Heart left ventricle (tissue), 16 donors: ENCODE results near the gene CALCA. TPM values are rescaled to one million over a fixed set of nuclear protein-coding genes. Genes with fewer than 3 reads are reported as not detected.

Experiments used
- ATAC-seq, 4 donors: fragments of 200-7000 bp; cut with Tn5 transposase; one replicate each; pipeline ENCODE4 v1.9.1; 2020 to 2022; ENCODE audit warnings: moderate library complexity in 4 of 4, mild to moderate bottlenecking in 3 of 4, moderate number of reproducible peaks in 1 of 4
- DNase-seq, 5 donors: peaks; one replicate each; pipeline ENCODE4 v3.0.0-alpha.2; 2020
- H3K27ac ChIP-seq, 12 donors: fragments of 200-600 bp; sonication (generic) in 4 of 12; one replicate each; pipeline versions ENCODE4 v1.5.0 to v1.8.0; 2016 to 2022; ENCODE audit warnings: mild to moderate bottlenecking in 2 of 12
- H3K27me3 ChIP-seq, 9 donors: fragments of 200-600 bp; sonication (generic) in 2 of 9; one replicate each; pipeline versions ENCODE4 v1.5.1 to v1.8.0; 2016 to 2022; ENCODE audit warnings: mild to moderate bottlenecking in 3 of 9
- H3K36me3 ChIP-seq, 9 donors: fragments of 200-600 bp; sonication (generic) in 2 of 9; one replicate each; pipeline versions ENCODE4 v1.5.0 to v1.8.0; 2018 to 2022; ENCODE audit warnings: mild to moderate bottlenecking in 2 of 9
- H3K4me1 ChIP-seq, 12 donors: fragments of 200-600 bp; sonication (generic) in 4 of 12; one replicate each; pipeline versions ENCODE4 v1.5.0 to v1.8.0; 2016 to 2022; ENCODE audit warnings: mild to moderate bottlenecking in 3 of 12
- H3K4me3 ChIP-seq, 12 donors: fragments of 200-600 bp; sonication (generic) in 4 of 12; one replicate each; pipeline versions ENCODE4 v1.5.0 to v1.8.0; 2017 to 2022; ENCODE audit warnings: mild to moderate bottlenecking in 9 of 12, moderate library complexity in 4 of 12
- H3K9me3 ChIP-seq, 12 donors: fragments of 200-600 bp; sonication (generic) in 4 of 12; one replicate each; pipeline versions ENCODE4 v1.5.0 to v1.8.0; 2016 to 2022; ENCODE audit warnings: mild to moderate bottlenecking in 1 of 12
- CTCF ChIP-seq, 12 donors: fragments of 200-600 bp; sonication (generic) in 4 of 12; IDR thresholded peaks; one replicate each; pipeline versions ENCODE4 v1.5.0 to v1.8.0; 2018 to 2022; ENCODE audit warnings: antibody characterized with exemption in 12 of 12, mild to moderate bottlenecking in 5 of 12
- POLR2A ChIP-seq, 2 donors: fragments of 450-650 bp; IDR thresholded peaks; one replicate each; pipeline ENCODE4 v1.6.1; 2017; ENCODE audit warnings: antibody characterized with exemption in 2 of 2, mild to moderate bottlenecking in 2 of 2, moderate library complexity in 2 of 2
- WGBS, 4 donors: extraction: QIAGEN DNeasy Blood & Tissue Kit in 2 of 4; methylation state at CpG; one replicate each; pipeline versions ENCODE4 v1.1.5 to v1.1.7; 2013 to 2018; 5-methylcytosine and 5-hydroxymethylcytosine counted together
- intact Hi-C, 10 donors: fragments of 100-400 bp; cut with DNase I; formaldehyde crosslinking; loops; one replicate each; pipeline versions ENCODE4 v1.11.1 to v1.14.2; 2022
- polyA plus RNA-seq, 2 donors: library from polyadenylated mRNA; stranded (reverse); fragments of 200-250 nt; gene quantifications; one replicate each; pipeline ENCODE4 v1.2.3, GENCODE V29; 2013
- total RNA-seq, 9 donors: library from RNA; depleted of rRNA in 2 of 9; stranded (reverse); fragments of >200 nt in 2 of 9; fragmentation: NEBNext Ultra II Directional in 3 of 9; extraction: Animal tissue kit (Norgen Biotek cat#: 25700) in 3 of 9; gene quantifications; one replicate each; pipeline versions ENCODE4 v1.1.0 to v1.2.4, GENCODE V29; 2016 to 2023
- donor health status: ischemic (EF 13 %, LVEDD 7.1; RV severe dilation, severe dysfunction).
- donor health status: healthy with polysubstance abuse.
- donor health status: DM: no; HTN: yes; CAD: no.
- donor health status: DM: no; HTN: no; CAD: no.
- donor health status: ischemic (EF 25% LVEDD 6.9; RV normal size, moderate dysfunction).
- donor health status: ischemic (EF 25% LVEDD 5.7; RV mildly dilated, moderate dysfunction).
- donor health status: healthy.
- donor health status: DM: yes; HTN: yes; CAD: no.
- donor health status: ischemic (EF 35%, LVEDD 5.7; RV mildly dilated, moderate dysfunction).
- donor health status: nonischemic (EF 11% LVEDD 7.7; RV severe dilation, severe dysfunction).
- donor health status: DM: yes; HTN: yes; CAD: no.
- donor health status: PGD.
- donor health status: ischemic (EF 29% LVEDD 5.4; RV normal size, mild dysfunction).
- donor health status: nonischemic (EF 23%, LVEDD 6.1; RV moderate dilation, normal function).

The CALCA gene
- total and polyA plus RNA-seq, 11 donors, result 0.28 to 4.7 (median 2.5) TPM; not detected in 7

GRCh38 chr11:14949437-14950147 is 22.6 kb downstream of the CALCA start:
- H3K27ac ChIP-seq, result no peak overlapping the region
- DNase-seq (no peak), ATAC-seq (no peak)
- WGBS, 4 donors, result 69 to 78% (median 74%) methylated on average over 4 of the region's 4 CpGs
- intact Hi-C loops, result no loop called here
- H3K4me3 ChIP-seq, result no peak overlapping the region
- no peaks in the 10 kb centered on the region for H3K4me1 ChIP-seq
- no peaks in the 10 kb centered on the region for H3K36me3 ChIP-seq
- H3K27me3 ChIP-seq, result no peaks in the 10 kb centered on the region
- no peak for TF ChIP-seq POLR2A (IDR thresholded peaks at IDR 0.05)
- TF ChIP-seq CTCF (IDR thresholded peaks at IDR 0.05), result no peak
- no peaks in the 10 kb centered on the region for H3K9me3 ChIP-seq

- intact Hi-C loops, result no loop called here
- no peaks in the 10 kb centered on the region for H3K4me1 ChIP-seq
- no peak for ATAC-seq
- H3K36me3 ChIP-seq, result no peaks in the 10 kb centered on the region
- 67 to 78% (median 72%) methylated on average over 3 of the region's 3 CpGs for WGBS, 4 donors
- H3K27me3 ChIP-seq, result no peaks in the 10 kb centered on the region
- H3K4me3 ChIP-seq, result no peak overlapping the region
- TF ChIP-seq CTCF (IDR thresholded peaks at IDR 0.05), result no peak
- no peak for TF ChIP-seq POLR2A (IDR thresholded peaks at IDR 0.05)
- no peak for DNase-seq
- no peak overlapping the region for H3K27ac ChIP-seq
- no peaks in the 10 kb centered on the region for H3K9me3 ChIP-seq
These were observed 29.4 kb downstream of the CALCA start for GRCh38 chr11:14942745-14943144.

- DNase-seq (no peak), ATAC-seq (no peak)
- Histone ChIP-seq H3K4me1 (no peaks in the 10 kb centered on the region), H3K27me3 (no peaks in the 10 kb centered on the region), H3K36me3 (no peaks in the 10 kb centered on the region), H3K27ac (no peak overlapping the region), H3K4me3 (no peak overlapping the region), H3K9me3 (no peaks in the 10 kb centered on the region)
- intact Hi-C loops, result no loop called here
- 14 to 67% (median 49%) methylated on average over 1 of the region's 1 CpG for WGBS, 4 donors
- no peak for TF ChIP-seq CTCF (IDR thresholded peaks at IDR 0.05)
- TF ChIP-seq POLR2A (IDR thresholded peaks at IDR 0.05), result no peak
These were observed 33.2 kb downstream of the CALCA start for GRCh38 chr11:14938936-14939335.

- no peak for ATAC-seq
- WGBS, 4 donors, result 25 to 93% (median 86%) methylated on average over 1 of the region's 1 CpG
- no peaks in the 10 kb centered on the region for H3K4me1 ChIP-seq
- no peak overlapping the region for H3K27ac ChIP-seq
- intact Hi-C loops, result no loop called here
- no peak for TF ChIP-seq CTCF (IDR thresholded peaks at IDR 0.05)
- no peak for TF ChIP-seq POLR2A (IDR thresholded peaks at IDR 0.05)
- H3K36me3 ChIP-seq, result no peaks in the 10 kb centered on the region
- no peaks in the 10 kb centered on the region for H3K9me3 ChIP-seq
- no peak for DNase-seq
- H3K4me3 ChIP-seq, result no peak overlapping the region
- peaks cover 0 to under 1% (median 0%) of the 10 kb centered on the region in 9 donors for H3K27me3 ChIP-seq
These were observed 37.4 kb downstream of the CALCA start for GRCh38 chr11:14934641-14935351.
